ENCODE results near the gene ATE1. TPM values are rescaled to one million over a fixed set of nuclear protein-coding genes. Genes with fewer than 3 reads are reported as not detected.

Gene ATE1
- total and polyA plus RNA-seq, 2 experiments from 2014 or later, result 17.4 to 24.5 TPM

- TF ChIP-seq ETS1 (IDR thresholded peaks at IDR 0.05) (no peak), ZNF114 (CRISPR knock-in tag; IDR thresholded peaks at IDR 0.05) (no peak)
Measured at GRCh38 chr10:121710207-121710606, 217.6 kb downstream of the ATE1 start (continued).

- no peak overlapping the region for H3K27ac ChIP-seq (ENCODE audit: low read depth)
- ATAC-seq (peak; percentile 21), DNase-seq (ENCODE audit: low spot score) (no peak)
- H2AFZ ChIP-seq, result peak overlapping the region; percentile 6; the same call in 1 of the 2 replicates
- H3K27ac Mint-ChIP-seq, result no peak overlapping the region
- H3F3A ChIP-seq (replicated peaks; ENCODE audit: low read depth), result no peaks in the 10 kb centered on the region
- H3K4me2 ChIP-seq, result peak overlapping the region; percentile 67
- peaks cover 8% of the 10 kb centered on the region for H3K9me3 Mint-ChIP-seq
- peak overlapping the region; percentile 13; the same call in 2 of the 3 replicates for H3K4me3 Mint-ChIP-seq
- peaks cover 31% of the 10 kb centered on the region for H3K4me1 Mint-ChIP-seq
- no peaks in the 10 kb centered on the region for H3K79me2 ChIP-seq (replicated peaks; ENCODE audit: insufficient read depth)
- TF ChIP-seq NANOG (IDR thresholded peaks at IDR 0.05; ENCODE audit: borderline replicate concordance), result no peak
- TF ChIP-seq ZNF331 (CRISPR knock-in tag; IDR thresholded peaks at IDR 0.05; ENCODE audit: low read depth), result no peak
- no peak for TF ChIP-seq REST (IDR thresholded peaks at IDR 0.05; ENCODE audit: unreplicated experiment)
- TF ChIP-seq JUNB (IDR thresholded peaks at IDR 0.05; ENCODE audit: unreplicated experiment), result no peak
- TF ChIP-seq POLR2AphosphoS5 (IDR thresholded peaks at IDR 0.05; ENCODE audit: low read depth), result no peak
- TF ChIP-seq STAT1 (IDR thresholded peaks at IDR 0.05; ENCODE audit: unreplicated experiment), result no peak
- no peak for TF ChIP-seq ZNF114 (CRISPR knock-in tag; IDR thresholded peaks at IDR 0.05)
- no peak for TF ChIP-seq CTCF (conservative IDR thresholded peaks at IDR 0.05; ENCODE audit: low read depth in 2 of 2)
- TF ChIP-seq CREB1 (CRISPR knock-in tag; IDR thresholded peaks at IDR 0.05; ENCODE audit: low read depth), result no peak
- TF ChIP-seq EZH2phosphoT487 (IDR thresholded peaks at IDR 0.05; ENCODE audit: unreplicated experiment), result no peak
- H4K20me1 ChIP-seq (replicated peaks; ENCODE audit: insufficient read depth), result no peaks in the 10 kb centered on the region
- H3K9me2 ChIP-seq (ENCODE audit: insufficient read depth), result no peaks in the 10 kb centered on the region
- no peak overlapping the region for H3K4me3 ChIP-seq
- no peaks in the 10 kb centered on the region for H3K27me3 ChIP-seq (ENCODE audit: insufficient read depth)
- H3K27me3 Mint-ChIP-seq (ENCODE audit: insufficient read depth, low read depth, poor library complexity), result peaks cover 6% of the 10 kb centered on the region
- H3K4me1 ChIP-seq (ENCODE audit: insufficient read depth), result peaks cover 28% of the 10 kb centered on the region
- no peaks in the 10 kb centered on the region; the same call in 2 of the 3 replicates for H3K36me3 Mint-ChIP-seq (ENCODE audit: low read depth)
- H3K36me3 ChIP-seq (ENCODE audit: insufficient read depth), result no peaks in the 10 kb centered on the region
Measured at GRCh38 chr10:121709675-121710073, 218.2 kb downstream of the ATE1 start.

Measured in GM23338 (cell line).